Esophagus muscularis mucosa (tissue), 4 donors: ENCODE data around the gene C11orf68.

Experiments used
- CTCF ChIP-seq, 3 experiments: fragments of 200-600 bp in 2 of 3; fragments of 450-650 bp in 1 of 3; sonication (generic) in 2 of 3; IDR thresholded peaks; one replicate each; pipeline ENCODE4 v1.5.1; 2017 to 2019; ENCODE audit warnings: antibody characterized with exemption in 3 of 3, mild to moderate bottlenecking in 2 of 3, moderate library complexity in 1 of 3
- EP300 ChIP-seq: sonication (generic); formaldehyde crosslinking; IDR thresholded peaks from one replicate; pipeline ENCODE4 v1.6.1; 2017; ENCODE audit warnings: antibody characterized with exemption
- POLR2A ChIP-seq: fragments of 450-650 bp; IDR thresholded peaks from one replicate; pipeline ENCODE4 v1.6.1; 2017; ENCODE audit warnings: antibody characterized with exemption, moderate library complexity, mild to moderate bottlenecking, low read depth
- POLR2AphosphoS5 ChIP-seq, 2 donors: sonication (generic); formaldehyde crosslinking; IDR thresholded peaks; one replicate each; pipeline ENCODE4 v1.6.1; 2017; ENCODE audit warnings: antibody characterized with exemption in 2 of 2

GRCh38 chr11:65895482-65895981 is 23.3 kb downstream of the C11orf68 start:
- TF ChIP-seq POLR2A (no peak), CTCF (IDR thresholded peaks at IDR 0.05) (no peak), POLR2AphosphoS5 (IDR thresholded peaks at IDR 0.05) (no peak), EP300 (no peak)
